HG03565 (cell line): ENCODE measurements around the gene YAP1.
"Not testable (repeated sequence)": the region's sequence is repeated elsewhere in the genome, so short reads cannot be mapped to it uniquely, and the experiment has no call there.

ENCODE experiments used
- ATAC-seq: cut with Tn5 transposase; IDR thresholded peaks from one replicate; pipeline ENCODE4 v1.9.1; 2021; ENCODE audit warnings: mild to moderate bottlenecking, moderate library complexity; ENCODE audit not compliant: unreplicated experiment

YAP1 gene

GRCh38 chr11:102196816-102197215, 86.6 kb downstream of the YAP1 start:
- no peak for ATAC-seq

- ATAC-seq, result no peak
Measured at GRCh38 chr11:102197670-102198139, 87.5 kb downstream of the YAP1 start.

- no peak for ATAC-seq
Measured at GRCh38 chr11:102199673-102200072, 89.4 kb downstream of the YAP1 start.

GRCh38 chr11:102200325-102200724, 90.1 kb downstream of the YAP1 start:
- ATAC-seq, result not testable (repeated sequence)

GRCh38 chr11:102201776-102202175, 91.5 kb downstream of the YAP1 start:
- ATAC-seq, result no peak

- no peak for ATAC-seq
Measured at GRCh38 chr11:102202972-102203371, 92.7 kb downstream of the YAP1 start.

- ATAC-seq, result no peak
Measured at GRCh38 chr11:102204174-102204573, 93.9 kb downstream of the YAP1 start.

- no peak for ATAC-seq
Measured at GRCh38 chr11:102205805-102206204, 95.6 kb downstream of the YAP1 start.

- no peak for ATAC-seq
Measured at GRCh38 chr11:102208835-102209234, 98.6 kb downstream of the YAP1 start.

- no peak for ATAC-seq
Measured at GRCh38 chr11:102214623-102215022, 104.4 kb downstream of the YAP1 start.

GRCh38 chr11:102216433-102217075, 106.3 kb downstream of the YAP1 start:
- ATAC-seq, result no peak

- no peak for ATAC-seq
Measured at GRCh38 chr11:102220728-102221467, 110.7 kb downstream of the YAP1 start.

- no peak for ATAC-seq
Measured at GRCh38 chr11:102223859-102224258, 113.6 kb downstream of the YAP1 start.

GRCh38 chr11:102225689-102226568, 115.7 kb downstream of the YAP1 start:
- no peak for ATAC-seq

GRCh38 chr11:102226702-102227490, 116.6 kb downstream of the YAP1 start:
- ATAC-seq, result no peak

GRCh38 chr11:102229510-102230123, 119.4 kb downstream of the YAP1 start:
- ATAC-seq, result no peak

- no peak for ATAC-seq
Measured at GRCh38 chr11:102230186-102230585, 119.9 kb downstream of the YAP1 start.

- ATAC-seq, result no peak
Measured at GRCh38 chr11:102230911-102231310, 120.7 kb downstream of the YAP1 start.

- no peak for ATAC-seq
Measured at GRCh38 chr11:102234779-102235439, 124.7 kb downstream of the YAP1 start.
